ENCODE data around the gene POU2F2.
"Not testable (repeated sequence)": the region's sequence is repeated elsewhere in the genome, so short reads cannot be mapped to it uniquely, and the experiment has no call there.

POU2F2 gene

GRCh38 chr19:42053037-42053935 lies 79.0 kb downstream of the POU2F2 start:
- no peak for DNase-seq

GRCh38 chr19:42052241-42052863 lies 79.9 kb downstream of the POU2F2 start:
- no peak for DNase-seq

GRCh38 chr19:42051166-42052115 lies 80.8 kb downstream of the POU2F2 start:
- DNase-seq, result no peak

- DNase-seq, result no peak
These were observed 83.3 kb downstream of the POU2F2 start for GRCh38 chr19:42048992-42049391.

GRCh38 chr19:42045575-42045974 lies 86.7 kb downstream of the POU2F2 start:
- no peak for DNase-seq

- no peak for DNase-seq
These were observed 89.6 kb downstream of the POU2F2 start for GRCh38 chr19:42042455-42043170.

- not testable (repeated sequence) for DNase-seq
These were observed 91.8 kb downstream of the POU2F2 start for GRCh38 chr19:42040491-42040890.

- no peak for DNase-seq
These were observed 92.2 kb downstream of the POU2F2 start for GRCh38 chr19:42040031-42040430.

GRCh38 chr19:42038666-42039065 lies 93.6 kb downstream of the POU2F2 start:
- no peak for DNase-seq

- DNase-seq, result no peak
These were observed 94.6 kb downstream of the POU2F2 start for GRCh38 chr19:42037649-42038048.
